ENCODE measurements around the gene APOA4. TPM values are rescaled to one million over a fixed set of nuclear protein-coding genes. Genes with fewer than 3 reads are reported as not detected.

APOA4 gene
- total RNA-seq, 1 experiment from 2014 or later: not detected

- no TSS peak for BruUV-seq (replicated peaks)
- Histone ChIP-seq H3K27me3 (ENCODE audit: insufficient read depth, low read length) (no peaks in the 10 kb centered on the region), H3K4me1 (ENCODE audit: control insufficient read depth in 1 of 2, insufficient read depth in 2 of 2, low read length in 2 of 2) (no peaks in the 10 kb centered on the region), H4K20me1 (ENCODE audit: insufficient read depth) (no peaks in the 10 kb centered on the region), H3K9me2 (ENCODE audit: insufficient read depth) (no peaks in the 10 kb centered on the region), H3K4me2 (ENCODE audit: low read length) (no peak overlapping the region), H3K36me3 (ENCODE audit: control insufficient read depth in 1 of 2, insufficient read depth in 2 of 2, low read length in 2 of 2) (0 out of 4 replicates have a peak, but pooled peaks cover 0 to 8% of the 10 kb centered on the region in 2 experiments), H3K4me3 (replicated peaks in 1 of 2; ENCODE audit: low read depth in 1 of 2, low read length in 2 of 2) (no peak overlapping the region), H3K27ac (ENCODE audit: low read depth, low read length) (no peak overlapping the region), H2AFZ (ENCODE audit: low read depth, low read length, poor library complexity, severe bottlenecking) (no peak overlapping the region), H3K79me2 (ENCODE audit: insufficient read depth, low read length) (no peaks in the 10 kb centered on the region), H3K9me3 (ENCODE audit: control insufficient read depth in 1 of 2, insufficient read depth in 1 of 2, low read depth in 1 of 2, low read length in 2 of 2) (no peaks in the 10 kb centered on the region), H3K9ac (ENCODE audit: low read length) (no peak overlapping the region)
- ChIA-PET CTCF (no interaction called here), POLR2A (no interaction called here), RAD21 (ENCODE audit: low non-redundant PET in 1 of 2, low total read pairs in 2 of 2, uncharacterized antibody in 2 of 2, unreplicated experiment in 2 of 2) (no interaction called here)
- no peak for DNase-seq (ENCODE audit: low read depth, low spot score)
- ATAC-seq: no peak
- intact Hi-C loops (cut with micrococcal nuclease): no loop called here
- TF ChIP-seq YY1 (IDR thresholded peaks at IDR 0.05; ENCODE audit: extremely low read depth, insufficient replicate concordance, low read depth, low read length) (no peak), JUND (IDR thresholded peaks at IDR 0.05) (no peak), EZH2phosphoT487 (IDR thresholded peaks at IDR 0.05; ENCODE audit: borderline replicate concordance) (no peak), POLR2A (IDR thresholded peaks at IDR 0.05; ENCODE audit: borderline replicate concordance, extremely low read depth, insufficient read depth, insufficient read length) (no peak), MAX (IDR thresholded peaks at IDR 0.05) (no peak), ZBTB33 (IDR thresholded peaks at IDR 0.05; ENCODE audit: extremely low read depth, insufficient replicate concordance, low read length) (no peak), TCF7L2 (IDR thresholded peaks at IDR 0.05; ENCODE audit: borderline replicate concordance, extremely low read depth, insufficient read depth, insufficient read length) (no peak), EZH2 (IDR thresholded peaks at IDR 0.05) (no peak), ATF3 (IDR thresholded peaks at IDR 0.05) (no peak), CTCF (IDR thresholded peaks at IDR 0.05 in 2 of 3, conservative IDR thresholded peaks at IDR 0.05 in 1 of 3; ENCODE audit: borderline replicate concordance in 1 of 3, insufficient read depth in 1 of 3, low read depth in 2 of 3, low read length in 2 of 3) (no peak)
Observed at GRCh38 chr11:116864531-116864930, 41.4 kb upstream of the APOA4 start.
